ENCODE measurements around the gene PGM1. TPM values are rescaled to one million over a fixed set of nuclear protein-coding genes. Genes with fewer than 3 reads are reported as not detected.
A peak's percentile ranks its signal among the peaks of the same experiment; 100 is the strongest.

Gene PGM1
- total RNA-seq, 1 experiment from 2014 or later: 23.0 TPM

GRCh38 chr1:63663301-63663700 lies 70.1 kb downstream of the PGM1 start:
- DNase-seq (ENCODE audit: extremely low read depth, low read depth): no peak

- DNase-seq (ENCODE audit: extremely low read depth, low read depth): no peak
Observed at GRCh38 chr1:63663873-63664272, 70.7 kb downstream of the PGM1 start.

GRCh38 chr1:63664742-63665141 lies 71.5 kb downstream of the PGM1 start:
- DNase-seq (ENCODE audit: extremely low read depth, low read depth): no peak

- DNase-seq (ENCODE audit: extremely low read depth, low read depth): no peak
Observed at GRCh38 chr1:63665410-63665809, 72.2 kb downstream of the PGM1 start.

- DNase-seq (ENCODE audit: extremely low read depth, low read depth): no peak
Observed at GRCh38 chr1:63665824-63666223, 72.6 kb downstream of the PGM1 start.

- DNase-seq (ENCODE audit: extremely low read depth, low read depth): no peak
Observed at GRCh38 chr1:63668298-63668697, 75.1 kb downstream of the PGM1 start.

GRCh38 chr1:63669151-63669961 lies 76.1 kb downstream of the PGM1 start:
- DNase-seq (ENCODE audit: extremely low read depth, low read depth): no peak

GRCh38 chr1:63670164-63670563 lies 77.0 kb downstream of the PGM1 start:
- no peak for DNase-seq (ENCODE audit: extremely low read depth, low read depth)

GRCh38 chr1:63671514-63671913 lies 78.3 kb downstream of the PGM1 start:
- no peak for DNase-seq (ENCODE audit: extremely low read depth, low read depth)

- DNase-seq (ENCODE audit: extremely low read depth, low read depth): peak; percentile 55
Observed at GRCh38 chr1:63674238-63674864, 81.1 kb downstream of the PGM1 start.

- DNase-seq (ENCODE audit: extremely low read depth, low read depth): no peak
Observed at GRCh38 chr1:63674865-63675419, 81.7 kb downstream of the PGM1 start.

- no peak for DNase-seq (ENCODE audit: extremely low read depth, low read depth)
Observed at GRCh38 chr1:63675420-63675931, 82.3 kb downstream of the PGM1 start.

GRCh38 chr1:63677497-63677896 lies 84.3 kb downstream of the PGM1 start:
- DNase-seq (ENCODE audit: extremely low read depth, low read depth): no peak

GRCh38 chr1:63678200-63678599 lies 85.0 kb downstream of the PGM1 start:
- DNase-seq (ENCODE audit: extremely low read depth, low read depth): no peak

GRCh38 chr1:63679076-63679475 lies 85.9 kb downstream of the PGM1 start:
- no peak for DNase-seq (ENCODE audit: extremely low read depth, low read depth)

GRCh38 chr1:63679589-63679988 lies 86.4 kb downstream of the PGM1 start:
- DNase-seq (ENCODE audit: extremely low read depth, low read depth): no peak

GRCh38 chr1:63682936-63683335 lies 89.7 kb downstream of the PGM1 start:
- no peak for DNase-seq (ENCODE audit: extremely low read depth, low read depth)

GRCh38 chr1:63683759-63684158 lies 90.5 kb downstream of the PGM1 start:
- no peak for DNase-seq (ENCODE audit: extremely low read depth, low read depth)

- no peak for DNase-seq (ENCODE audit: extremely low read depth, low read depth)
Observed at GRCh38 chr1:63686696-63687095, 93.5 kb downstream of the PGM1 start.

GRCh38 chr1:63688302-63688890 lies 95.2 kb downstream of the PGM1 start:
- no peak for DNase-seq (ENCODE audit: extremely low read depth, low read depth)

GRCh38 chr1:63690966-63691700 lies 97.9 kb downstream of the PGM1 start:
- no peak for DNase-seq (ENCODE audit: extremely low read depth, low read depth)
